HEK293T (cell line): ENCODE measurements around the gene DUSP12.

Experiments used
- CTCF ChIA-PET: fragments of 350-600 bp; formaldehyde crosslinking; extraction: SDS; loops from one replicate; lab custom pipeline; 2021; ENCODE audit warnings: antibody characterized with exemption, inconsistent platforms; lab: Yijun Ruan, JAX
- POLR2A ChIA-PET: fragments of 350-600 bp; formaldehyde crosslinking; extraction: SDS; loops from one replicate; lab custom pipeline; 2020; ENCODE audit warnings: antibody characterized with exemption, inconsistent platforms; lab: Yijun Ruan, JAX
- DNase-seq: peaks from one replicate; pipeline ENCODE4 v3.0.0; 2012; ENCODE audit warnings: mixed read lengths; ENCODE audit errors: extremely low spot score
- ARNT ChIP-seq: fragments of 450-650 bp; IDR thresholded peaks from 2 replicates; pipeline ENCODE4 v1.6.1; 2017; ENCODE audit warnings: mild to moderate bottlenecking
- BHLHE40 ChIP-seq: fragments of 450-650 bp; IDR thresholded peaks from 2 replicates; pipeline ENCODE4 v1.6.1; 2016; ENCODE audit warnings: mild to moderate bottlenecking, moderate library complexity, borderline replicate concordance
- CTBP1 ChIP-seq: fragments of 450-650 bp; IDR thresholded peaks from 2 replicates; pipeline ENCODE4 v1.6.1; 2016; ENCODE audit warnings: borderline replicate concordance
- ELF4 ChIP-seq: fragments of 450-650 bp; IDR thresholded peaks from 2 replicates; pipeline ENCODE4 v1.6.1; 2017; ENCODE audit warnings: antibody characterized with exemption
- FOXA1 ChIP-seq: fragments of 450-650 bp; IDR thresholded peaks from 2 replicates; pipeline ENCODE4 v1.6.1; 2016; ENCODE audit warnings: mild to moderate bottlenecking
- FOXK2 ChIP-seq: fragments of 450-650 bp; IDR thresholded peaks from 2 replicates; pipeline ENCODE4 v1.6.1; 2016; ENCODE audit warnings: mild to moderate bottlenecking
- FOXM1 ChIP-seq: fragments of 450-650 bp; IDR thresholded peaks from 2 replicates; pipeline ENCODE4 v1.6.1; 2017; ENCODE audit warnings: mild to moderate bottlenecking, borderline replicate concordance
- HDGF ChIP-seq: fragments of 450-650 bp; IDR thresholded peaks from 2 replicates; pipeline ENCODE4 v1.6.1; 2017; ENCODE audit warnings: antibody characterized with exemption, borderline replicate concordance
- L3MBTL2 ChIP-seq: fragments of 450-650 bp; conservative IDR thresholded peaks from 2 replicates; pipeline ENCODE4 v1.6.1; 2016; ENCODE audit warnings: mild to moderate bottlenecking
- LEF1 ChIP-seq: fragments of 450-650 bp; IDR thresholded peaks from 2 replicates; pipeline ENCODE4 v1.6.1; 2017; ENCODE audit warnings: mild to moderate bottlenecking, borderline replicate concordance
- NFRKB ChIP-seq: fragments of 450-650 bp; IDR thresholded peaks from 2 replicates; pipeline ENCODE4 v1.6.1; 2016; ENCODE audit warnings: mild to moderate bottlenecking, moderate library complexity
- PKNOX1 ChIP-seq: fragments of 450-650 bp; IDR thresholded peaks from 2 replicates; pipeline ENCODE4 v1.6.1; 2016
- SP1 ChIP-seq: fragments of 450-650 bp; IDR thresholded peaks from 2 replicates; pipeline ENCODE4 v1.6.1; 2017
- SUZ12 ChIP-seq: fragments of 450-650 bp; IDR thresholded peaks from 2 replicates; pipeline ENCODE4 v1.6.1; 2016; ENCODE audit warnings: mild to moderate bottlenecking
- TARDBP ChIP-seq: fragments of 450-650 bp; IDR thresholded peaks from 2 replicates; pipeline ENCODE4 v1.6.1; 2016
- ZNF384 ChIP-seq: fragments of 450-650 bp; IDR thresholded peaks from 2 replicates; pipeline ENCODE4 v1.6.1; 2016

The DUSP12 gene

DNA sequence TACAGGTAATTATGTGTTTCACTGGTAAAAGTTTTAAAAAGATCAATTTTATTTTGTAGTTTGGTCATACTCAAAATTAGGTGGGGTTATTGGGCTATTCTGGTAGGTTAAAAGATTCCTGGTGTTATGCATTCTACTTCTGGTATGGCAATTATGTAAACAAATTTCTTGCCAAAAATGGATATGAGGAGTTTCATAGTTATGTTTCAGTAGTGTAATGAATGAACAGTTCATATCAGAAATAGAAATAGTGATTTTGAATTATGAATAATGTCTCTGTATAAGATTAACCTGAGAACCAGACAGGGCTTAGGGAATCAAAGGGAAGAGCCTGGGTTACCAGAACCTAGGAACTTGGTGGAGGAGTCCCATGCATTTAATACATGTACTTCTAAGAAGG lies 32.4 kb downstream of the DUSP12 start:
- CTCF ChIA-PET = interaction anchor here (1.0 kb wide), 1 partner anchor 11 kb away, joined by 3 read pairs; no protein-coding TSS in a partner anchor
- POLR2A ChIA-PET = no interaction called here
- DNase-seq = no peak
- no peak for TF ChIP-seq ARNT
- no peak for TF ChIP-seq SP1
- no peak for TF ChIP-seq FOXA1

DNA sequence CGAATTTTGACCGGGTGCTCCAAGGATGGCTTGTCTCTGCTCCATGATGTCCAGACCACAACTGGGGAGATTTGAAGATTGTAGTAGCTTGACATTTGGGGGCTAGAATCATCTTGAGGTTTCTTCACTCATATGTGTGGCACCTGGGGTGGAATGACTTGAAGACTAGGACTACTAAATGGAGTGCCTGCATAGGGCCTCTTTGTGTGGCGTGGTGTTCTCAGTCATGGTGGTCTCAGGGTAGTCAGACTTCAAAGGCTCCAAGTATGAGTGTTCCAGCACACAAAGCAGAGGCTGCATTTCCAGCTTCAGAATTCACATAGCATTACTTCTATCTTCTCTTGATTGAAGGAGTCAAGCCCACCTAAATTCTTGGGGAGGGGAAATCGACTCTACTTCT lies 33.3 kb downstream of the DUSP12 start:
- no peak for DNase-seq
- ChIA-PET CTCF (interaction anchor here (1.0 kb wide), 1 partner anchor 10 kb away, joined by 3 read pairs; no protein-coding TSS in a partner anchor), POLR2A (no interaction called here)
- TF ChIP-seq CTBP1 = no peak
- TF ChIP-seq ZNF384 = no peak

DNA sequence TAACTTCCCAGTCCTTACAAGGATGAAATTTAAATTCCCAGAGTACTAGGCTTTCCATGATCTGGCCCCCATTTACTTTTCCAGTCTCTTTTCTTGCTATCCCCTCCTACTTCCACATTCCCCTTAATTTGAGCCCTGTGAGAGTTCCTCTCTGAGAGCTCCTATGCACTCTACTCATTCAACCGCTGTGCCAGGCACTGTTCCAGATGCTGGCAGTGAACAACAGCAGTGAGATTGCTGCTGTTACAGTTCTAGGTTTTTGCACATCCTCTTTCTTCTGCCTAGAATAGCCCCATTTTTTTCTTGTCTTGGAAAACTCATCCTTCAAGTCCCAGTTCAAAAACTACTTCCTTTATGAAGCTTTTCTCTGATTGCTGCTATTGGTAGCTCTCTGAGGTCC lies 35.4 kb downstream of the DUSP12 start:
- POLR2A ChIA-PET = no interaction called here
- DNase-seq = no peak
- CTCF ChIA-PET = no interaction called here
- no peak for TF ChIP-seq CTBP1
- no peak for TF ChIP-seq FOXM1
- TF ChIP-seq PKNOX1 = no peak

- CTCF ChIA-PET = no interaction called here
- TF ChIP-seq ARNT (no peak), NFRKB (no peak), SP1 (no peak), BHLHE40 (no peak)
- peak; percentile 12 for DNase-seq
- POLR2A ChIA-PET = no interaction called here
Measured at GRCh38 chr1:161787355-161787754, 37.8 kb downstream of the DUSP12 start.

- POLR2A ChIA-PET = no interaction called here
- CTCF ChIA-PET = interaction anchor here (0.6 to 0.7 kb wide), 2 partner anchors 231 to 244 kb away, joined by 4 to 5 read pairs; no protein-coding TSS in a partner anchor
- TF ChIP-seq LEF1 = no peak
- TF ChIP-seq NFRKB = no peak
- DNase-seq = no peak
Measured at GRCh38 chr1:161790587-161791317, 41.2 kb downstream of the DUSP12 start.

DNA sequence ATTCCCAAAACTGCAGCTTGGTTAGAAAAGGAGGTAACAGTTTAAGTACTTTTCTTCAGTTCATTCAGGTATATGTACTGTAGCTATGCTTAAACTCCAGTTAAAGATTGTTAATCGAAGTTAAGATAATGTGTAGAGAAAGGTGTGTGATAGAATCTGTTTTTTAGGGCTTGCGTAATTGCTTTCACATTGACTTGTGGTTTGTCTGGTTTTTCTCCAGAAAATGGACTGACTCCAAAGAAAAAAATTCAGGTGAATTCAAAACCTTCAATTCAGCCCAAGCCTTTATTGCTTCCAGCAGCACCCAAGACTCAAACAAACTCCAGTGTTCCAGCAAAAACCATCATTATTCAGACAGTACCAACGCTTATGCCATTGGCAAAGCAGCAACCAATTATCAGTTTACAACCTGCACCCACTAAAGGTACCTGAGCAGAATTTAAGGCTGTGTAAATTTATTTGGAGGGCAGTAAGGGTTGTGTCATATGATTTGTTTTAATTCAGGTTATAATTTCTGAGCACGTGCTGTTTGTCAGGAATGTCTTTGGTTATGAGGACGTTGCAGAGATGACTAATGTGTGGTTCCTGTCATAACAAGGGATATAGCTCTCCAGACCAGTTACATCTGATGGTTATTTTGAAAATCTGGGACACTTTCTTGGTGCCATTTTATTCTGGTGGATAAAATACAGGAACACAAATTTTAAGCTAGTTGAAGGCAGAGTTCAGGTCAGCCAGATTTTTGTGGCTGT lies 42.5 kb downstream of the DUSP12 start:
- CTCF ChIA-PET = interaction anchor here (0.7 to 2.2 kb wide), 7 partner anchors 10 to 249 kb away, joined by 3 to 62 read pairs (median 5); no protein-coding TSS in a partner anchor
- no peak for DNase-seq
- no peak for TF ChIP-seq LEF1
- no peak for TF ChIP-seq ARNT
- no peak for TF ChIP-seq PKNOX1
- TF ChIP-seq FOXK2 = no peak
- no peak for TF ChIP-seq FOXM1
- no peak for TF ChIP-seq TARDBP
- TF ChIP-seq FOXA1 = no peak
- TF ChIP-seq BHLHE40 = no peak
- no peak for TF ChIP-seq CTBP1
- TF ChIP-seq L3MBTL2 = no peak
- TF ChIP-seq SP1 = no peak
- TF ChIP-seq ELF4 = no peak
- TF ChIP-seq SUZ12 = no peak
- no peak for TF ChIP-seq HDGF
- TF ChIP-seq ZNF384 = no peak
- POLR2A ChIA-PET = no interaction called here

DNA sequence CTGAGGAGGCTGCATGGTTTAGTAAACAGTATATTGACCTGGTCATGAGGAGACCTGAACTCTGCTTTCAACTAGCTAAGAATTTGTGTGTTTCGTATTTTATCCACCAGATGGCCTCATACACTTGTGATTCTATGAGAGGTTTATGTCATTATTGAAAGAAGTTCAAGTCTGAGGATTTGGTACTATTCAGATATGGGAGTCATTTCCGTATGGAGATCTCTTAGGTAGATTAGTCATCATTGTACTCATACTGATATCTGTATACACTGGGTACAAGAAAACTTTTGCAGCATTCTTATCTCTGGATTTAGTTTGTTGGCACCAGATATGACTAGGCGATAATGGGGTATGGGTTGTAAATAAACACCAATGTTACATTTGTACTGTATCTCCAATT lies 43.2 kb downstream of the DUSP12 start:
- CTCF ChIA-PET = interaction anchor here (0.7 to 2.2 kb wide), 7 partner anchors 10 to 248 kb away, joined by 3 to 62 read pairs (median 5); no protein-coding TSS in a partner anchor
- DNase-seq = peak; percentile 58
- POLR2A ChIA-PET = no interaction called here
- no peak for TF ChIP-seq TARDBP
- 0 out of 2 replicates have a peak, but pooled peaks have one; percentile 10 for TF ChIP-seq BHLHE40
- no peak for TF ChIP-seq FOXA1
- TF ChIP-seq ELF4 = no peak
- TF ChIP-seq ZNF384 = 0 out of 2 replicates have a peak, but pooled peaks have one; percentile 44
- TF ChIP-seq PKNOX1 = no peak
- no peak for TF ChIP-seq FOXK2
- no peak for TF ChIP-seq LEF1
- no peak for TF ChIP-seq FOXM1
- TF ChIP-seq NFRKB = no peak
- no peak for TF ChIP-seq ARNT
